HT-29 (cell line): ENCODE data around the gene PCDH9. TPM values are rescaled to one million over a fixed set of nuclear protein-coding genes. Genes with fewer than 3 reads are reported as not detected.

Source experiments
- DNase-seq: peaks from one replicate; pipeline ENCODE4 v3.0.0-alpha.2; 2015; ENCODE audit warnings: low spot score
- total RNA-seq: library from RNA; depleted of rRNA; stranded (reverse); fragments of >200 nt; shearing (Covaris generic); gene quantifications from 2 replicates; pipeline ENCODE4 v1.2.3, GENCODE V29; 2014

PCDH9 gene
- total RNA-seq, 1 experiment from 2014 or later = not detected

GRCh38 chr13:66532146-66532545 is 698.0 kb downstream of the PCDH9 start:
- DNase-seq = no peak

DNA sequence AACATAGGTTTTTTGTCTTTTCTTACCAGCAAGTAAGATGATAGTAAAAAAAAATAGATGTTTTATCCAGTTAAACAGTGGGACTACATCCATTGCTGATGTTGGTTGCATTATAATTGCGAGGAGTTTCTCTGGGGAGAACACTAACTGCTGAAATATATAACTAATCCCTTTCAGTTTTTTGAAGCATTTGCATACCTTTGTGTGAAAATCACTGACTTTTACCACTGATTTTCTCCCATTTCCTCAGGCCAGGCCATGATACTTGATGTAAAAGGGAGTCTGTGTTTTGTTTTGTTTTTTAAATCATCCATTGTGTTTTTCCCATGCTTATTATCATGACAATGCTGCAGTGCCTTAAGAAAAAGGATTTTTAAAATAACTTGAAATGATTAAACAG is 699.5 kb downstream of the PCDH9 start:
- DNase-seq = no peak

DNA sequence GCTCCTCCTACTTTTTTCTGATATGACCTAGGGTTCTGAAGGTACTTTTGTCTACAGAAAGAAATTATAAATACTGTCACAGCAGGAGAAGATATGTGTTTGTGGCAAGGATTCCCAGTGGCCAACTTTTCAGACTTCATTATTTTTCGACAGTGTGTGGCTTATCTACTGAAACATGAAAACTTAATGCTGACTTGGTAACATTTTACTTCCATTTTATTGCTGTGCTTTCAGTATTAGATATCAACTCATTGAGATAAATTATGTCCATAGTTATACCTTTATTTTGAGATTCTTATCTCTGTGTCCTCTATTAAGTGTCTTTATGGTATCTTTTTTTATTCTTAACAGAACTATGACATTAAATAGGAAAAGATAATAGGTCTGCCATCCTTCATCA is 700.0 kb downstream of the PCDH9 start:
- no peak for DNase-seq

- no peak for DNase-seq
Measured at GRCh38 chr13:66528944-66529576, 701.1 kb downstream of the PCDH9 start.

- no peak for DNase-seq
Measured at GRCh38 chr13:66528180-66528579, 702.0 kb downstream of the PCDH9 start.

DNA sequence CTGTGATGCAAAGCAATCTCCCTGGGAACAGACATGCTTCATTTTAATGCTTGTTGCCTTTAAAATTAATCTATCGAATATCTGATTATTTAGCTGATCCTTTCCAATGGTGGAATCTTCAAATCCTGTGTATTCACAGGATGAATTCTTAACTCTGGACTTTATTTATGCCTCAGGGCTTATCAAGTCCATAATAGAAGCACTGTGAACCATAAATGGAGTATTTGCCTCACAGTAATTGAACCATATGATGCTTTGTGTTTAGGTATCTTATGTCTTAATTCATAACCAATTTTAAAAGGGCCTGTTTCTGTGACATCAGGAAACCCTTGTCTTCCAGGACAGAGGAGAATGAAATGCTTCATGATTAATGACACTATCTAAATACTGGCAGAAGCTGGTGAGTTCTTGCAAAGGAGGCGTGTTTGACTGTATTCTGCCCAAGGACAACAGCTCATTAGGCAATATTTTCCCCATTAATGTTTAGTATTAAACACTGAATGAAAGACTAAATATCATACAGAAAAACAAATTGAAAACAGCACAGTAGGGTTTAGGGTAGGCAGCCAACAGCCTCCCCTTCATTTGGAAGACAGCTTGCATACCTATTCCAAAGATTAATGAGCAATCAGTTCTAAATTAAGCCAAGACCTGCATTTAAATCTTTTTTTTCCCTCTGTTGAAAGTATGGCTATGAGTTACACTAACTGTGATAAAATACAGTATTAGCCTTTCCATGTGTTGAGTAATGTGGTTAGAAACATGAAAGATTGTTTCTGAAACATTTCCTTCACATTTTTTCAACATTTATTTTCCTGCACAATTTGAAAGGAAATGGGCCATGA is 709.4 kb downstream of the PCDH9 start:
- no peak for DNase-seq

- DNase-seq = no peak
Measured at GRCh38 chr13:66519259-66519658, 710.9 kb downstream of the PCDH9 start.

DNA sequence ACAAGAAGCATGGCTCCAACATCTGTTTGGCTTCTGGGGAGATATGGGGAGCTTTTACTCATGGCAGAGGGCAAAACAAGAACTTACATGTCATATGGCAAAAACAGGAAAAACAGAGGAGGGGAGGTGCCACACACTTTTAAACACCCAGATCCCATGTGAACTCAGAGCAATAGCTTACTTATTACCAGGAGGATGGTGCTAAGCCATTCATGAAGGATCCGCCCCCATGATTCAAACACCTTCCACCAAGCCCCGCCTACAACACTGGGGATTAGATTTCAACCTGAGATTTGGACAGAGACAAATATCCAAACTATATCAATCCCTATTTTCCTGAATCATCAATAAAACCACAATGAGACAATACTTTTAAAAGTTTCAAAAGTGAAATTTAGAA is 712.1 kb downstream of the PCDH9 start:
- peak; percentile 3 for DNase-seq

GRCh38 chr13:66513728-66514127 is 716.4 kb downstream of the PCDH9 start:
- DNase-seq = no peak

DNA sequence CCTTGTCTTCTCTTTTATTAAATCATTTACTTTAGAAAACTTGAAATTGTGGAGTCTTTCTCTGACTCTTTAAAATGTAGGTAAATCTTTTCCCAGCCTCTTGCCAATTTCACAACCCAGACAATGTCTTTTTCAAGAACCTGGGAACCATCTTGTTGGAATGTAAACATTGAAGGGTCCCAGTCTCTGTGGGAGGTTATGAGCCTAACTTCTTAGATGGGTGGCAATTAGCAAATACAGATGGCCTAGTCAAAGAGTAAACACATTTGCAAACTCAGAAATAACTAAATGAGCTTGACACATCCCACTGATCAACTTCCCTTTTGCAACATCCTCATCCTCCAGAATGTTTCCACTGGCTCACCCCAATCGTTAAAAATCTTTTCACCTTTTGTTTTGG is 721.0 kb downstream of the PCDH9 start:
- no peak for DNase-seq

DNA sequence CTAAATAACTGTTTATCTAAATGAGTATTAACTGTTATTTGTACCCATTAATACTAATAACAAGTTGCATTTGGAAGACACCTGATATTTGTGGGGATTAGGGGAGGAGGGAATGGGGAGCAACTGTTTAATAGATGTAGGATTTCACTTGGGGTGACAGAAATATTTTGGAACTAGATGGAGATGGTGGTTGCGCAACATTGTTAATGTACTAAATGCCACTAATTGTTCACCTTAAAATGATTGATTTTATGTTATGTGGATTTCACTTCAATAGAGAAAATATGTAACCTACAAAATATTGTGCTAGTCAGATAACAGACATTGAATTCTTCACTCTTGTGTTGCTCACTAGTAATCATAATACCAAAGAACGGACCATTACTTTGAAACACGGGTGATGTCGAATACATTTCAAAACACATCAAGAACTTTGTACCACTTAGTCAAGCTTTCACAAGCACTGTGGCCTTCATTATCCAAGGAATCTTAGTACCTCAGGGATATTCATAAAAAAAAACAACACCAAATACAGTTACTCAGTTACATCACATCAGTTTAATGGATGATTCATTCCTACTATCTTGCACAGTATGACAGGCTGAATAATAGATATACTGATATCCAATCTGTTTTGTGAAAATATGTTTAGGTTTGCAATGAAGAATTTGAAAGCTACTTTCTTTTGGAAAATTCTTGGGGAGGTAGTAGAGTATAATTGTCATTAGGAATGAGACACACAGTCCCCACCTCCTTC is 721.8 kb downstream of the PCDH9 start:
- DNase-seq = no peak

GRCh38 chr13:66506979-66507378 is 723.2 kb downstream of the PCDH9 start:
- no peak for DNase-seq

DNA sequence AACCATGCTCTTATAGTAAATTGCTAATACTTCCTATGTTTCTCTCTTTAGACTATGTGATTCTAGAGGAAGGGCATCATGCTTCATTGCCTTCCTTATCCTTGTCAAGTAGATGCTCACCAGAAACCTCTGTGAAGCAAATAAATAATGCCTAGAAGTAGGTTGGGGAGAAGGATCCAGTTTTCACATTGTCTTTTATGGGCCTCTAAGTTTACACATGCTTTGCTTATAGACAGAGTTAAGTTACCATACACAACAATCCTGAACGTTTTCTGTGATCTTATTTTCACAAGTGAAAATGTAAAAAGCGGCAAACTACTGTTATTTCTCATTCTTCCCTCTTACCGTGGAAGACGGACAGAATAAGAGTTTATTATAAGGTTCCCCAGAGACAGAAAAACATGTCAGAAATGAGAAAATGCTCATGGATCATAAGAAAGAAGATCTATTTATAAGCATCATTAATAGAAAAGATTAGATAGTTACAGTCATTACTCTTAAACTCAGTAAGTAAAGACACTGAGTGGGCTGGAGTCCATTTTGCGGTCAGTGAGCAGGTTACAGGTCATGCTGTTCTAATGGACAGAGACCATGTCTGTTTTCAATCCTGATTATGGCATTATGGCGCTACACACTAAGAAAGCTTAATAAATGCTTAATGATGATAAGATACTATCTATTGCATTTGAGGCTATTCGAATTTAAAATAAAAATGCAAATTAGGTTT is 723.9 kb downstream of the PCDH9 start:
- no peak for DNase-seq

DNA sequence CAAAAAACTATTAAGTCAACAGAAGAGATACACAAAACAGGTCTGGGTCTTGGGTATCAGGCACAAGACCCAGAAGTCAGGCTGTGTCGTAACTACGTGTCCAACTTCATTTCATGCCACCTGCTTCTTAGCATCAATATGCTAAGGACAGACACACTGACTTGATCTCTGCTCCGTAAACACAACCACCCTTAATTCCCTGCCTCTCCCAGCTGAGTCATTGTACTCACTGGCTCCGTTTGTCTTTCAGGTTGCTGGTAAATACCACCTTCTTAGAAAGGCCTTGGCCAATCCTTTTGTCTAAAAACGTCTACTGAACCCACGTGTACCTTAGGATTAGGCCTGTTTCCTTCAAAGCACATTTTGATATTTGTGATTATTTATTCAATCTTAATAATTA is 726.2 kb downstream of the PCDH9 start:
- DNase-seq = peak; percentile 51

GRCh38 chr13:66501181-66501580 is 729.0 kb downstream of the PCDH9 start:
- DNase-seq = no peak

- DNase-seq = peak; percentile 32
Measured at GRCh38 chr13:66492479-66492878, 737.7 kb downstream of the PCDH9 start.

GRCh38 chr13:66491251-66491650 is 738.9 kb downstream of the PCDH9 start:
- no peak for DNase-seq

DNA sequence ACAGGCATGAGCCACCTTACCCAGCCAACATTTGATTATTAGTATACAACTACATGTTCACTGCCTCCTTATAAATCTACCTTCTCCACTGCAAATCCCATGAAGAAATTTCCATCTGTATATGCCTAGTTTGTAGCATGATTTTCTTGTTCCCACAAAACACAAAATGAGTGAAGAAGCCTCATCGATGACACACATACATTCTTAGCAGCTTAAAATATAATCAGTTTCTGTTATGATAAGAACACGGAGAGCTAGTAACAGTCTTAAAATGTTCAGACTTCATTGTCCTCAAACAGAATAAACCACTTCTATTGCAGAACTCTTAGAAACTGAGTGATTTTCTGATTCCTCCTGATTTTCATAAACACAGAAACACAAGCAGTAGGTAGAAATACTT is 740.5 kb downstream of the PCDH9 start:
- no peak for DNase-seq

GRCh38 chr13:66489172-66489571 is 741.0 kb downstream of the PCDH9 start:
- DNase-seq = no peak

- DNase-seq = no peak
Measured at GRCh38 chr13:66483712-66484111, 746.4 kb downstream of the PCDH9 start.

- DNase-seq = no peak
Measured at GRCh38 chr13:66482836-66483235, 747.3 kb downstream of the PCDH9 start.

DNA sequence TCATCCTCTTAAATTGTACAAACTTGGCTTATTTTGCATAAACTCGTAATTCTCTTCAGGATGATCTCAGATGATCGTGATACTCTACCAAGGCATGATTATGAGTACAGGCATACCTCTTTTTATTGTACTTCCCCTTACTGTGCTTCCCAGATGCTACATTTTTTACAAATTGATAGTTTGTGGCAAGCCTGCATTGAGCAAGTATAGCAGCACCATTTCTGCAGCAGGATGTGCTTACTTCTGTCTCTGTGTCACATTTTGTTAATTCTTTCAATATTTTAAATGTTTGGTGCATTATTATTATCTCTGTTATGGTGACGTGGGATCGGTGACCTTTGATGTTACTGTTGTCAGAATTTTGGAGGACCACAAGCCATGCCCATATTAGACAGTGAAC is 752.3 kb downstream of the PCDH9 start:
- DNase-seq = no peak
